GM12891 (cell line): ENCODE results near the gene RNF151. TPM values are rescaled to one million over a fixed set of nuclear protein-coding genes. Genes with fewer than 3 reads are reported as not detected.
"Not testable (repeated sequence)": the region's sequence is repeated elsewhere in the genome, so short reads cannot be mapped to it uniquely, and the experiment has no call there.

Experiments
- DNase-seq: peaks from one replicate; pipeline ENCODE4 v3.0.0; 2011; ENCODE audit warnings: low spot score; ENCODE audit not compliant: insufficient read length
- FAIRE-seq: peaks from 2 replicates; lab custom pipeline; 2011; peaks lifted over from hg19 to GRCh38; lab: Jason Lieb, UNC
- PAX5 ChIP-seq: IDR thresholded peaks from 2 replicates; pipeline ENCODE4 v1.6.1; 2011; ENCODE audit warnings: low read length, moderate library complexity, mild to moderate bottlenecking; ENCODE audit not compliant: insufficient read depth, severe bottlenecking
- POLR2A ChIP-seq: IDR thresholded peaks from 2 replicates; pipeline ENCODE4 v1.6.1; 2011; ENCODE audit warnings: low read depth, low read length, control low read depth
- POLR2AphosphoS5 ChIP-seq: IDR thresholded peaks from 2 replicates; pipeline ENCODE4 v1.6.1; 2011; ENCODE audit warnings: low read depth, low read length, control low read depth
- POU2F2 ChIP-seq: IDR thresholded peaks from 2 replicates; pipeline ENCODE4 v1.6.1; 2011; ENCODE audit warnings: low read depth, mild to moderate bottlenecking, control low read depth, low read length, moderate library complexity
- SPI1 ChIP-seq: IDR thresholded peaks from 2 replicates; pipeline ENCODE4 v1.6.1; 2011; ENCODE audit warnings: low read depth, low read length, control low read depth
- TAF1 ChIP-seq: IDR thresholded peaks from 2 replicates; pipeline ENCODE4 v1.6.1; 2011; ENCODE audit warnings: low read depth, low read length, control low read depth
- polyA plus RNA-seq: library from polyadenylated mRNA; unstranded; fragments of >200 nt; gene quantifications from one replicate; pipeline ENCODE4 v1.2.1, GENCODE V29; 2012; ENCODE audit warnings: low read depth, missing spikeins, inconsistent platforms; ENCODE audit not compliant: missing spikeins

RNF151 gene, protein sequence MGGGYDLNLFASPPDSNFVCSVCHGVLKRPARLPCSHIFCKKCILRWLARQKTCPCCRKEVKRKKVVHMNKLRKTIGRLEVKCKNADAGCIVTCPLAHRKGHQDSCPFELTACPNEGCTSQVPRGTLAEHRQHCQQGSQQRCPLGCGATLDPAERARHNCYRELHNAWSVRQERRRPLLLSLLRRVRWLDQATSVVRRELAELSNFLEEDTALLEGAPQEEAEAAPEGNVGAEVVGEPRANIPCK
- polyA plus RNA-seq: 0.50 TPM

DNA sequence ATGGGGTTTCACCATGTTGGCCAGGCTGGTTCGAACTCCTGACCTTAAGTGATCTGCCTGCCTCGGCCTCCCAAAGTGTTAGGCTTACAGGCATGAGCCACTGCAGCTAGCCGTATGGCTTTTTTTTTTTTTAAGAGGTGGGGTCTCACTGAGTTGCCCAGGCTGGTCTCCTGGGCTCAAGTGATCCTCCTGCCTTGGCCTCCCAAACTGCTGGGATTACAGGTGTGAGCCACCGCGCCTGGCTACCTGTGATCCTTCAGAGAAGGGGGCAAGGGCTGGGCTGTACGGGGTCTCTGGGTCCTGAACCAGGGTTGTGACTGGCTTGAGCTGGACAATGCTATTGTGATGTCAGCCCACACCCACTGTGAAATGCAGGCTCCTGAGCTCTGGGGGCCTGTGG is at the start of gene RNF151:
RNF151 (plus strand) TSS at position 397 of the 400 bp plus-strand sequence. CDS start 26 bp downstream, outside the sequence.
- no peak for FAIRE-seq
- TF ChIP-seq TAF1 (no peak), POLR2A (no peak)
- DNase-seq: no peak

DNA sequence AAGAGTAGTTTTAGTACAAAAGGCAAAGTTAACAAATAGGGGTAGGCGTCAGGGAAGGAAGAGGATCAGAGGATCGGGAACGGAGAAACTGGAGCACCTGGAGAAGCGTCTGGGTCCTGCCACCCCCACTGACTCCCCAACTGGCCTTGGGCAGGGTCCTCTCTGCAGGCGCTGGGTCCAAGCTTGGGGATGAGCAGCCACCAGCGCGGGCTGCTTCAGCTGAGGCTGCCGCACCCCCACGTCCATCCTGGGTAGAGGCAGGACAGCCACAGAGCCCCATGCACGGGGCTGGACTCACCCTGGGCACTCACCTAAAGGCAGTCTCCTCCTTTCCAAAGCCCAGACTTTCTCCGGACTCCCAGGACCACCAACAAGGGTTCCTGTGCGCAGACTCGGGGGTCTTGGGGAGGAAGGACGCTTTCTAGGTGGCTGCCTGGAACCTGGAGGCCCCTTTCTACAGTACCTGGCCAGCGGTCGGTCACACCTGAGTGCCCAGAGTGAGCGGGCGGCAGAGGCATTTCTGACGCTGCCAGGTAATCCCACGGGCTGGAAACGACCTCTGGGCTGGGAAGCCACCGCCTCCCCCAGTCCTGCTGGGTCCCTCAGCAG is 49.5 kb upstream of the RNF151 start:
- FAIRE-seq (no peak), DNase-seq (no peak)
- TF ChIP-seq SPI1: no peak
- no peak for TF ChIP-seq TAF1
- TF ChIP-seq POU2F2: no peak
- TF ChIP-seq POLR2AphosphoS5: no peak

DNA sequence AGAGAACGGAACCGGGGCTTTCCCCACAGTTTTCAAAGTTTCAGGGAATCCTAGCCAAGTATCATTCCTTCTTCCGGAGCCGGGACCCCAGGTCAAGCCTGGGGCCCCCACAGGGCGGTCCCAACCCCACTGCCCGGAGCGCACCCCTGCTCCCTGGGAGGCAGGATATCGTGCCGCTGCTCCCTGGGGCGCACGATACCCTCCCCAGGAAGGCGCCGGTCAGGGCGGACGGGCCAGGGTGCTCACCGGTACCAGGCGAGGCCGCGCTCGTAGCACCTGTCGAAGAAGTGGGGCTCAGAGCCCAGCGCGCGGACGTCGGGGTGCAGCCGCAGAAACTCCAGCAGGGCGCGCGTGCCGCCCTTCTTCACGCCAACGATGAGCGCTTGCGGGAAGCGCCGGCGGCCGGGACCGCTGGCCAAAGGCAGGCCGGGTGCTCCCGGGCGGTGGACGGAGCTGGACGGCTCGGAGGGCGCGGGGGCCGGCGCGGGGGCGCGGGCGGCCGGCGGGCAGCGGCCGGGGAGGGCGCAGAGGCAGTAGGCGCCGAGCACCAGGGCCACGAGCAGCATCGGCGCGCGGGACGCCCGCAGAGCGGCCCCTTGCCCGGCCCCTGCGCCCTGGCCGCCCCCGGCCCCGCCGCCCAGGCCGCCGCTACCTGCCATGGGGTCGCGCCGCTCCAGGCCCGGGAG is 48.8 kb upstream of the RNF151 start:
- no peak for DNase-seq
- no peak for TF ChIP-seq SPI1
- TF ChIP-seq POLR2A: no peak
- TF ChIP-seq POLR2AphosphoS5: no peak
- TF ChIP-seq TAF1: no peak
- TF ChIP-seq POU2F2: no peak
- no peak for TF ChIP-seq PAX5
- no peak for FAIRE-seq

DNA sequence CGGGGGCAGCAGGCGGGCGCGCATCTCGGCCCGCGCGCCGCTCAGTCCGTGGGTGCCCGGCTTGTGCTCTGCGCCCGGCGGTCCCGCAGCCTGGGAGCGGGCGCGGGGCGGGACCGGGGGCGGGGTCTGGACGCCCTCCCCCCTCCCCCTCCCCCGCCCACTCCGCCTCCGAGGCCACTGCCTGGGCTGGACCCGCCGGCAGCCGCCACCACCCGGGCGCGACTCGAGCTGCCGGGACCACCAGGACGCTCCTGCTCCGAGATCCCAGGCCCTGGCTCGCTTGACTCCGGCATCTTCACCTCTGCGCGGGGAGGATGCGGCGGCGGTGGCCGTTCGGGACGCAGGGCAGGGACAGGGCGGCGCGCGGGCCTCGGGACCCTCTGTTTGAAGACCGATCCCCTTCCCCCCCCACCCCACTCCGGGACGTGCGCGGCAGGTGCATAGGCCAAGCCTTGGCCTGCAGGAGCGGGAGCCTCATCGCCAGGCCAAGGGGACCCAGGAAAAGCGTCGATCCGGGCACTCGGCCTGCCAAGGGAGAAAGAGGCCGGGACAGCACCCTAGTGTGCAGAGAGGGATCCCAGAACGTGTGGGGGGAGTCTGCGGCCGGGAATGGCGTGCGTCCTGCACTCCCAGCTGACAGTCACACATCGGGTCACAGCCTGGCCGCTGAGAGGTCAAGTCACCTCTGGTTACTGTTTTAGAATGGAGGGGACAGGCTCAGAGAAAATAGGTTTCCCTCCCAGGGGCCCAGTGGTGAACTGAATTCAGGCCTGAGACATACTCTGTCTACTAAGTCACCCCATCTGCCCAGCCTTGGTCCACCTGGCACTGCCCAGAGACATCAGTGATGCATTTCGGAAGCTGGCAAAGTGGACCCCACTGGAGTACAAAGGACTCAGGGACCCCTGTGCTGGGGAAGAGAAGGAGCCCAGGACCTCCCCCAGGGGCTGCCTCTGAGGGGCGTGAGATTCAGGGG is 48.0 kb upstream of the RNF151 start, which contains the start of gene HS3ST6:
HS3ST6 (minus strand) TSS at position 65 of the 976 bp plus-strand sequence. CDS start 92 bp downstream, outside the sequence.
- FAIRE-seq (no peak), DNase-seq (no peak)
- TF ChIP-seq PAX5 (no peak), TAF1 (no peak), SPI1 (no peak), POU2F2 (no peak), POLR2AphosphoS5 (no peak), POLR2A (no peak)

DNA sequence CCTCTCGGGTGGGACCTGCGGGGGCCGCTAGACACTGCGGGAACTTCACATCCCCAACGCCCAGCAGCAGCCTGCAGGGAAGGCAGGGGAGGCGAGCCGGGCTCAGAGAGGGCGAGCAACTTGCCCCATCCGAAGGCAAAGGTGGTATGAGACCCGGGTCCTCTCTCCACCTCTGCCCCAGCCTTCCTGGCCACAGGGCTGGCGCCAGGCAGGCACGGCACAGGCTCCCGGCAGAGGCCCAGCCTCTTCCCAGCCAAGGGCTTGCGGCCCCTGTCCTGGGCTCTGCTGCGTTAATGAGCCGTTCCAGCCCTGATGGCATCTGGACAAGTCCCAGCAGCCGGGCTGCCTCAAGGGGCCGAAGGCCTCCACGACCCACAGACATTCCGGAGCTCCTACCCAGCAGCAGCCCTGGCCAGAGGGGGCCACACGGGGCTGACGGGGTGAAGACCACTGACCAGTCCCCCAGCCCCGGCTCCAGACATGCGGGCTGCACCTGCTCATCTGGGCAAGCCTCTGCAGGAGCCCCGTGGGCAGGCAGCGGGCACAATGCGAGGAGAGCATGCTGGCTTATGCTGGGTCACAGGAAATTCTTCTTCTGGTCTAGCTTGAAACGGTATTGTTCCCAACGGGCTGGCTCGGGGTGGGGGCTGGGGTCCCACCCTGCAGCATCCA is 47.2 kb upstream of the RNF151 start:
- no peak for TF ChIP-seq TAF1
- TF ChIP-seq POLR2A: no peak
- no peak for TF ChIP-seq PAX5
- TF ChIP-seq SPI1: no peak
- no peak for TF ChIP-seq POU2F2
- TF ChIP-seq POLR2AphosphoS5: no peak
- FAIRE-seq (no peak), DNase-seq (no peak)

DNA sequence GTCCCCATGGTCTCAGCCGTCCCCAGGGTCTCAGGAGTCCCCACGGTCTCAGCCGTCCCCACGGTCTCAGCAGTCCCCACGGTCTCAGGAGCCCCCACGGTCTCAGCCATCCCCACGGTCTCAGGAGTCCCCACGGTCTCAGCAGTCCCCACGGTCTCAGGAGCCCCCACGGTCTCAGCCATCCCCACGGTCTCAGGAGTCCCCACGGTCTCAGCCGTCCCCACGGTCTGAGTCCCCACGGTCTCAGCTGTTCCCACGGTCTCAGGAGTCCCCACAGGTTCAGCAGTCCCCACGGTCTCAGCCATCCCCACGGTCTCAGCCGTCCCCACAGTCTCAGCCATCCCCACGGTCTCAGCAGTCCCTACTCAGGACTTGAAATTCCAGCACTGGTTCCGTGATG is 46.5 kb upstream of the RNF151 start:
- not testable (repeated sequence) for DNase-seq, FAIRE-seq

DNA sequence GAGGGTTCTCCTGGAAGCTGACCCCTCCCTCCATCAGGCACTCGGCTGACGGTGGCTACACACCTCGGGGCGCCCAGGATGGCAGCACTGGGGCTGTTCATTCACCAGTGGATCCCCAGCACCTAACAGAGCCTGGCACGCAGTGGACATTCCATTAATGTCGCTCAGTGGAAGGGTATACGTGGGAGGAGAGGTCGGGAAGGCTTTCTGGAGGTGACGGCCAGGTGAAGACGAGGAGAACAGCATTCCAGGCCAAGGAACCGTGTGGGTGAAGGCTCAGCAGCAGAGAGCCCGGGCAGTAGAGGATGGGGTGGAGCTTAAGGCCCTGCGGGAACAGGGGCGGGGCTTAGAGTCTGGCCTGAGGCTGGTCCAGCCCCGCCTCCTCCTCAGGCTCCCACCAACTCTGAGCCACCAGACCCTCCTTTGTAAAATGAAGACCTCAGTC is 45.9 kb upstream of the RNF151 start:
- TF ChIP-seq SPI1 (no peak), TAF1 (no peak), POLR2A (no peak), POU2F2 (no peak), POLR2AphosphoS5 (no peak), PAX5 (no peak)
- DNase-seq (no peak), FAIRE-seq (no peak)

DNA sequence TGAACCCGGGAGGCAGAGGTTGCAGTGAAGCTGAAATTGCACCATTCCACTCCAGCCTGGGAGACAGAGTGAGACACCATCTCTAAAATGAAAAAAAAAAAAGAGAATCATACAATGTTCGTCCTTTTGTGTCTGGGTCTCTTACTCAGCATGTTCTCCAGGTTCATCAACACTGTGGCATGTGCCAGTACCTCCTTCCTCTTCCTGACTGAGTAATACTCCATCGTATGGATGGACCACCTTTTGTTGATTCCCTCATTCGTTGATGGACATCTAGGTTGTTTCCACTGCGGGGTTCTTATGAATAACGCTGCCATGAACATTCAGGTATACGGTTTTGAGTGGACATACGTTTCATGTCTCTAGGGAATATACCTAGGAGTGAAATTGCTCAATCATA is 44.3 kb upstream of the RNF151 start:
- no peak for FAIRE-seq
- DNase-seq: no peak
- TF ChIP-seq SPI1: no peak
- TF ChIP-seq PAX5: no peak
- TF ChIP-seq POU2F2: no peak
- TF ChIP-seq TAF1: no peak
- TF ChIP-seq POLR2A: no peak
- no peak for TF ChIP-seq POLR2AphosphoS5

DNA sequence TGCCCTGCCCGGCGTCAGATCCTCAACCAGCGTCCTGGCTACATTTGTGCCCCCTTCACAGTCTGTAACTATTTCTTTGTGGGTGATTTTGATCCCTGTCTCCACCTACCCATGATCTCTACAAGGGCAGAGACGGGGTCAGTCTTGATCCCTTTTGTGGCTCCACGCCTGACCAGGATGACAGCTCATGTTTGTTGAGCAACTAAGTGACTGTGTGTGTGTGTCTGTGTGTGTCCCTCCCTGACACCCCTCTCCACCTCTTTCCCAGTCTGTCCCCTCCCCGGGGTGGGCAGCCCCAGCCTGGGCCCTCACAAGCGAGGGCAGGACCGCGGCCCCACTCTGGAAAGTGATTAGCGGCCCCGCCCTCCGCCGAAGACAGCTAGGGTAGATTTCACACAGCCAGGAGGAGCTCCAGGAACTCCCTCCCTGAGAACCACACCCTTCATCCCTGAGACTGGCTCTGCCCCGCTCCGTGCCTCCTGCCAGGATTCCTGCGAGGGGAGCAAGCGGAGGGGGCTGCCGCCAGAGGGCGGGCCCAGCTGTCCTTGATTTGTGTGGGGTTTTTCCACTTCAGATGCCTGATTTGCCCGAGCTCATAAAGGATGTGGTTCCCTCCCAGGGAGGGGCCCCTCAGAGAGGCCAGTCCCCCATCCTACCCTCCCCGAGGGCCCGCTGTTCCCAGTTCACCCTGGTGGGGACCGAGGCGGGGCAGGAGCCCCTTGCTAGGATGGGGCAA is 43.2 kb upstream of the RNF151 start:
- DNase-seq (no peak), FAIRE-seq (no peak)
- TF ChIP-seq POU2F2 (no peak), SPI1 (no peak), TAF1 (no peak), POLR2AphosphoS5 (no peak), PAX5 (no peak), POLR2A (no peak)
